Activated CD8-positive, alpha-beta memory T cell treated with anti-CD3 and anti-CD28 coated beads, Interleukin-2, amount 50 U/mL, for 4 hours (primary cell): Measurements from ENCODE around the gene PRM1.
"Not testable (repeated sequence)": the region's sequence is repeated elsewhere in the genome, so short reads cannot be mapped to it uniquely, and the experiment has no call there.

Experiments
- DNase-seq: peaks from one replicate; pipeline ENCODE4 v3.0.0-alpha.2; 2020

Gene PRM1

DNA sequence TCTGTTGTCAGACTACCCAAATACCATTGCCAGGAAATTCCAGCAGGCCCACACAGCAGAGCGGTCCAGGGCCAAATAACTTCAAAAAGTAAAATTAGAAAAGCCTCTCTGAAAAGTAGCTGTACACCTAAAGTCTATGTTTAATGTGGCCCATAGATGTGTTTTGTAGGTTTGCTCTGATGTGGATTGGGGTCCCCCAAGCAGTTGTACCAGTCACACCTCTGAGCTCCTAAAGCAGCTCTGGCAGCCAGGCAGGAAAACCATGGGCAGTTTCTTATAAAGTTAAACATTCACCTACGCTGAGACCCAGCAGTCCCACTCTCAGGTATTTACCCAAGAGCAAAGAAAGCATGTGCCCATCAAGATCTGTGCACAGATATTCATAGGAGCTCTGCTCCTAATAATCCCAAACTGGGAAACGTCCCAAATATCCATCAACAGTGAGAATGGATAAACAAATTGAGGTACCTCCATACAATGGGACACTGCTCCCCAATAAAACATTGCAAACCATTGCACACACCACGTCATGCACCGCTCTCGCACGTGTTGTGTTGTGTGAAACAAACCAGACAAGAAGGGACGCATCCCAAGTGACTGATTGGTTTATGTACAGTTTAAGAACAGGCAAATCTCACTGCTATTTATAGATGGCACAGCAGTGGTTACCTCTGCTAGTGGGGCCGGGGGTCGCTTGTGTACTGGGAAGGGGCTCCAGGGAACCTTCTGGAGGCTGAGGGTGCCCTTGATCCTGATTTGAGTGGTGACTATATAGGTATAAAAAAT lies 15.8 kb upstream of the PRM1 start:
- DNase-seq: no peak

DNA sequence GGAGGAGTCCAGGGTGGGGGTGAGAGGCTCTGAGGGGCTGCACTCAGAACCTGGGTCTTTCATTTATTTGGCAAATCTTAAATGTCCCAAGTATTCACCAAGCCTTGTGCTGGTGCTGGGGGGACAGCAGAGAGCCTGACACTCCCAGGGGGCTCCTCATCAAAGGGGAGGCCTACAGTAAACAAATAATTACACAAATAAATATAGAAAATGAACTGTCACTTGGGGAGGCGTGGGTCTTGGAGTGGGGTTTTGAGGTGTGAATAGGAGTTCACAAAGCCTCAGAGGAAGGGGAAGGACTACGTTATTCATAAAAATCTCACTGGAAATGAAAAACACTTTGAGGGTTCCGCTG lies 15.2 kb upstream of the PRM1 start:
- no peak for DNase-seq

- DNase-seq: no peak
Observed at GRCh38 chr16:11295672-11296071, 14.5 kb upstream of the PRM1 start.

- no peak for DNase-seq
Observed at GRCh38 chr16:11292076-11292748, 11.1 kb upstream of the PRM1 start.

- DNase-seq: no peak
Observed at GRCh38 chr16:11291091-11291703, 10.1 kb upstream of the PRM1 start.

DNA sequence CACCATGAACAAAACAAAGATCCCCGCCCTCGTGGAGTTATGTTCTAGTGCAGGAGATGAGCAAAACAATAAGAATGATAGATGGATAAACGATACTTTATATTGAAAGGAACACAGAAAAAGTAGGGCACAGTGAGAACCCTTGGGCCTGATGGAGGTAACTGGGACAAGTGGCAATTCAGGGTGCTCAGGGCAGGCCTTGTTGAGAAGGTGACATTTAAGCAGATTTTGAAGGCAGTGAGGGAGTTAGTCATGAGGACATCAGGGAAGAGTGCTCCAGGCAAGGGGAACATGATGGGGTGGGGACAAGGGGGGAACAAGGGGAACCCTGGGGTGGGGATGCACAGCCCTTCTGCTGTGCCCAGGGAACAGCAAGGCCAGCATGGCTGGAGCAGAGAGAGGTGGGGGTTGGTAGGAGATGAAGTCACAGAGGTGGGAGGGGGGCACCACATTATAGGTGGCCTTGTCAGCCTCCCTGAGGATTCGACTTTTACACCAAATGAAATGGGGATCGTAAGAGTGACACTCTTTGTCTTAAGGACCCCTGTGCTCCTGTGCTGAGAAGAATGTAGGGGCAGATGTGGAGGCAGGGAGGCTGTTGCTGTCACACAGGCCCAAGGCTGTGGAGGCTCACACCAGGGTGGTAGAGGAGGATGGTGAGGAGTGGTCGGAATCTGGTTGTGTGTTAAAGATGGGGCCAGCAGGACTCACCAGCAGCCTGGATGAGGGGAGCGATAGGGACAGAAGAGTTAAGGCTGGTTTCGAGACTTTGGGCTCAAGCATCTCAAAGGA lies 9.2 kb upstream of the PRM1 start:
- DNase-seq: no peak

DNA sequence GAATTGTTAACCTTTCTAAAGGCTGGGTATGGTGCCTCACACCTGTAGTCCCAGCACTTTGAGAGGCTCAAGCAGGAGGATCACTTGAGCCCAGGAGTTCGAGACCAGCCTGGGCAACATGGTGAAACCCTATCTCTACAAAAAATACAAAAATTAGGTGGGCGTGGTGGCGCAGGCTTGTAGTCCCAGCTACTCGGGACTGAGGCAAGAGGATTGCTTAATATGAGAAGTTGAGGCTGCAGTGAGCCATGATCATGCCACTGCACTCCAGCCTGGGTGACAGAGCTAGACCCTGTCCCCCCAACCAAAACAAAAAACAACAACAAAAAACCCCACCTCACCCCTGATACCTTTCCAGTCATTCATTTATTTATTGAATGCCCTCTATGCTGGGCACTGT lies 8.6 kb upstream of the PRM1 start:
- not testable (repeated sequence) for DNase-seq

DNA sequence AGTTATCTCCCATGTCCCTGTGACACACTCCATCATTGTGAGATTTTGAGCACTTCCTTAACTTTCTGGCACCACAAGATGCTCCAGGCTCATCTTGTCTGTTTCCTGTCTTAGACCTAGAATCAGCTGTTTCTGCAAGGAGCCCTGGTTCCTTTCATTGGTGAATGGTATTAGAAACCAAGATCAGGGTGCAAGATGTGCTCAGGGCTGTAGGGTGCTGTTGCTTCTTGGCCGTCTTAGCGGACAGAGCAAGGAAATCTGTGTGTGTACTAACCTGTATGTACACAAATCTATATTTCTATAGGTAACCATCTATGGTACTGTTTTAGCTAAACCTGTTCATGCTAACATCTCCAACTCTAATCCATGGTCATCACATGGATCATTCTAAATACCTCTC lies 8.1 kb upstream of the PRM1 start:
- DNase-seq: no peak

GRCh38 chr16:11285842-11286241 lies 4.7 kb upstream of the PRM1 start:
- no peak for DNase-seq

DNA sequence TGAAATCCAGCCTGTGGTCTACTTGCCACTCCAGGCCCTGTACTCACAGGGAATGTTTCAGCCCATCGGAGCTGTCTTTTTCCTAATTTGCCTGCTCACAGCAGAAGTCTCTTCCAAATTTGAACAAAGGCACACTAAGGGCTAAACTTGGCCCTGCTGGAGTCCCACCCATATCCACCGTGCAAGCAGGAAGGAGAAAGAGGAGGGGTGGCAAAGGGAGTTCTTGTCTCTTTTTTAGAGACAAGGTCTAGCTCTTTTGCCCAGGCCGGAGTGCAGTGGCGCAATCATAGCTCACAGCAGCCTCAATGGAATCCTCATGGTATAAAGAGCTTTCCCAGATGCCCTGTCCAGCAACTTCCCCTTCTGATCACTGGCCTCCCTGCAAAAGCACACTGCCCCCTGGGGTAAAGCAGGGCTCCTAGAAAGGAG lies 2.7 kb upstream of the PRM1 start:
- DNase-seq: no peak

DNA sequence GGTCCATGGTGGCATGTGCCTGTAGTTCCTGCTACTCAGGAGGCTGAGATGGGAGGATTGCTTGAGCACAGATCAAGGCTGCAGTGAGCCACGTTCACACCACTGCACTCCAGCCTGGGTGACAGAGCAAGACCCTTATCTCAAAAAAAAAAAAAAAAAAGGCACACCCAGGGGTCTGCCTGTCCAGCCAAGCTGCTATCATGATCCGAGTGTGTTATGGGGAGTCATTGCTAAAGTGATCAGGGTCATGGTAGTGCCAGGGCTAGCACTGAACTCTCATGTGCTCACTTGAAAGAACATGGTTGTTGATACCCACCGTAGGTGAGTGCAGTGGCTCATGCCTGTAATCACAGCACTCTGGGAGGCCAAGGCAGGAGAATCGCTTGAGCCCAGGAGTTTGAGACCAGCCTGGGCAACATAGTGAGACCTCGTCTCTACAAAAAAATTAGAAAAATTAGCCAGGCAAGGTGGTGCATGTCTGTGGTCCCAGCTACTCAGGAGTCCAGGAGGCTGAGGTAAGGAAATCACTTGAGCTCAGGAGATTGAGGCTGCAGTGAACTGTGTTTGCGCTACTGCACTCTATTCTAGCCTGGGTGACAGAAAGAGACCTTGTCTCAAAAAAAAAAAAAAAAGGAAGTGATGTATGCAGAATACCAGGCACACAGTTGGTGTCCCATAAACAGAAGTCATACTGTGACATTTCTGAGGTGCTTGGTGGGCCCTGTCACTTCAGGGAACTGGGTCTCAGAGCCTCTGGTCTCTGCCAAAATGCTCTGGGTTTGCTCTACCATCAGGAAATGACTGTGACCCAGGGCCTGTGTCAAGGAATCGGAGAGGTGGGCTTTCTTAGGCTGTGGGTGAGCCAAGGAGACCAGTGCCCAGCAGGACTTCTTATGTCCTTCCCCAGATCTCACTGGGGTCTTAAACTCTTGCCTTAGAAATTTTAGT lies 2.2 kb downstream of the PRM1 start:
- DNase-seq: no peak

GRCh38 chr16:11277607-11278337 lies 3.4 kb downstream of the PRM1 start:
- no peak for DNase-seq

GRCh38 chr16:11276896-11277593 lies 4.1 kb downstream of the PRM1 start:
- DNase-seq: no peak

DNA sequence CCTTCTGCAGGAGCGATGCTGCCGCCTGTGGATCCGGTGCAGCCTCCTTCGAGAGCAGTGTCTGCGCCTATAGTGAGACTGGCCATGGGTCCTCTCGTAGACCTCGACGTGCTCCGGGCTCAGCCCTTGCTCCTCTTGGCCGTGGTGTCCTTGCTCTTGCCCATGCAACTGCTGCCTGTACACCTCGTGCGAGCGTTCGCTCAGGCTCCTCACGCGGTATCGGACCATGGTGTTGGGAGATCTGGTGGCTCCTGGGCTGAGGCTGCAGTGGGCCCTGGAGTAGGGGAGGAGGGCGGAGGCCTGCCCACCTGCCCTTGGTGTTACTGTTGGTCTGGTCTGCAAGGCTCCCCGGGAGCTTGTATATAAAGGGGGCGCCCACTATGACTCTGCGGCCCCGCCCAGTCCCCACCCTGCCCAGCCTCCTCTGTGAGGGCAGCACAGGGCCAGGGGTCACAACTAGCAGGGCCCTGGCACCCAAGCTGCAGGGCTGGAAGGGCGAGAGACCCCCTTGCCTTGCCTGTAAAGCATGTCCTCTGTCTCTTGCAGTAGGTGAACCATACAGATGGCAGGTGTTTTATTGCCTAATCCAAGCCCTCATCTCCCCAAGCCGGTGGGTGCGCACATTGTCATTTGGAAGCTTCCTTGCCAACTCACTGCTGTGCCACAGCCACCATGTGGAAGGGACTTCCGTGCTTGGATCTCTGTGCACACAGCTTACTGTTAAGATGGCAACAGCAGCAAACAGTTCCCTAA lies 4.8 kb downstream of the PRM1 start, which contains the start of gene PRM2:
PRM2 (minus strand) TSS at position 338 of the 753 bp plus-strand sequence; CDS start at position 228, 110 bp downstream.
- no peak for DNase-seq

GRCh38 chr16:11274964-11275363 lies 6.2 kb downstream of the PRM1 start:
- no peak for DNase-seq

GRCh38 chr16:11273721-11274324 lies 7.3 kb downstream of the PRM1 start:
- DNase-seq: no peak

DNA sequence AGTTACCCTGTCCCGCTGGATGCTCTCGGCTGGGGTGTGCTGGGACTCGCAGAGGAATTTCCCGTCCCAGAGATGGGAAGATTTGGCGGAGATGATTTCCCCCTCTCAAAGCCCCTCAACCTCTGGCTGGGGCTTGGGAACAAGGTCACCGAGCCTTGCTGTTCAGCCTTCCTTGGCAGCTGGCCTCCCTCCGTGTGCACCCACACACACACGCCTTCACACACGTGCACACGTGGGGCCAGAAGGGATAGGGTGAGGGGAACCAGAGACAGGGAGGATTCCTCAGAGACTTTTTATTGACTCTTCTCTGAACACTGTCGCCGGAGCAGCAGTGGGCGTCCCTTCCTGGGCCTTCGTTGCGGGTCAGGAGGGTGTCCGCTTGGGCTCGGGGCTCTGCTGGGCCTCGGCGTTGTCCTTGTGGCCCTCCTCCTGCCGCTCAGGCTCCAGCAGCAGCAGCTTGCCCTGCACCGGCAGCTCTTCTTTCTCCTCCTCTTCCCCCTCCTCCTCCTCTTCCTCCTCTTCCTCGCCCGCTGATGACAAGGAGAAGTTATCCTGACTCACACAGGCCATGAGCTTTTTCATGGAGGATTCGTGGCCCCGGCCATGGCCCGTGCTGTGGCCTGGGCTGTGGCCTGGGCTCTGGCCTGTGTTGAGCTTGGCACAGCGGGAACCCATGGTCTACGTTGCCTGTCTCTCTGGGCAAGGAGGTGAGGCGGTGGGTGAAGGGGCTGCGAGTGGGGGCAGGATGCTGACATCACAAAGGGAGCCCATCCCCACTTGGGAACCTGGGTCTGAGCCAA lies 8.0 kb downstream of the PRM1 start, which contains the start of gene PRM3:
PRM3 (minus strand) TSS at position 709 of the 800 bp plus-strand sequence; CDS start at position 675, 34 bp downstream.
- DNase-seq: no peak

DNA sequence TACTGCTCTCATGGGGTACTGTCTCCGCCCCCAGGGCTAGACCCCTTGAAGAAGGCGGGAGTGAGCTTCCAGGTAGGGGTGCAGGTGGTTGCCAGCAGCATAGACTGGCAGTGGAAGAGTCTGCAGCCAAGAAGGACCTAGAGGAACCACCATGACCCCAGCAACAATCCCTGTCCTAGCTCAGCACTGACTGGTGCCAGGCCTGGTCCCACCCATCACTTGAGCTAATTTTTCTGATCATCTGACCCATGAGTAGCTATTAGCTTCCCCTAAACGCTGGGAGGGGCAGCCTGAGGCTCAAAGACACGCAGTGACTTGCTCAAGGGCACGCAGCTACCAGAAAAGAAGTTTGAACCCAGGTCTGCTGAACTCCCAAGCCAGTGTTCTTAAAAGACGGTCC lies 8.6 kb downstream of the PRM1 start:
- no peak for DNase-seq
